ENCODE measurements around the gene GCK. TPM values are rescaled to one million over a fixed set of nuclear protein-coding genes. Genes with fewer than 3 reads are reported as not detected.

Gene GCK
- polyA plus RNA-seq, 1 experiment, result 0.35 TPM

DNA sequence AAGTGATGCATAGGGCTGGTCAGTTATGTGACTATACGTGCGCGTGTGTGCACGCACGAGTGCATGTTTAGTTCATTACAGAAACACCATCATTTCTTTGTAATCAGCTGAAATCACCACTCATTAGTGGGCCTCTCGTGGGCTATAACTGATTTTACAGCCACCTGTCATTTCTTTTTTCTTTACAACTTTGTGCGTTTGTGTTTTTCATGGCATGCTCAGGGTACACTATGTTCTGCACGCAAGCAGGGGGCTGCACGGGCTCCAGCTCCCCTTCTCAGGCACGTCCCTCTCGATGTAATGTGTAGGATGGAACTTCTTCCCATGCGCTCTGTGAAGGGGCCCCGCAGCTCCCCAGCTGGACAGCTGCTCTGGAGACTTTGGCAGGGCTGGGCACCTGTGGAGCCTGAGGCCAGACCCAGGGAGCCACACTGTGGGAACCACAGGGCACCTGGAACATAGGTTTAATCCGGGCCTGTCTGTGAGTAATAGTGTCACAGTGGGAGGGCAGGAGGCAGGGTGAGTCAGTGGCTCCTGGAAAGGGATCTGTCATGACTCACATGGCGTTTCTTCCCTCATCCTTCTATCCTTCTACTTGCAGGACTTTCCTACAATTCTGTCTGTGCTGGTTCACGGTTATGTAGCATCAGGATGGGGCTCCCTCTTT is 4.9 kb downstream of the GCK start:
- peak; percentile 44 for DNase-seq (ENCODE audit: low read depth, low spot score)
- no peak overlapping the region for H3K4me3 ChIP-seq (ENCODE audit: low read depth, low read length)
- ChIA-PET CTCF (no interaction called here), POLR2A (no interaction called here)
- no peaks in the 10 kb centered on the region for H3K27me3 ChIP-seq (ENCODE audit: control insufficient read depth, insufficient read depth, low read length)
- H3K27ac ChIP-seq (ENCODE audit: low read depth, low read length), result peak overlapping the region; percentile 42
- TF ChIP-seq CTCF (IDR thresholded peaks at IDR 0.05; ENCODE audit: low read depth, low read length), result no peak
- peaks cover 12% of the 10 kb centered on the region for H3K9me3 ChIP-seq (ENCODE audit: control insufficient read depth, insufficient read depth, low read length)

GRCh38 chr7:44183386-44183785 is 5.9 kb downstream of the GCK start:
- POLR2A ChIA-PET, result no interaction called here
- no peaks in the 10 kb centered on the region for H3K27me3 ChIP-seq (ENCODE audit: control insufficient read depth, insufficient read depth, low read length)

GRCh38 chr7:44182827-44183226 is 6.4 kb downstream of the GCK start:
- Histone ChIP-seq H3K4me3 (ENCODE audit: low read depth, low read length) (no peak overlapping the region), H3K9me3 (ENCODE audit: control insufficient read depth, insufficient read depth, low read length) (peaks cover 12% of the 10 kb centered on the region), H3K27me3 (ENCODE audit: control insufficient read depth, insufficient read depth, low read length) (no peaks in the 10 kb centered on the region), H3K27ac (ENCODE audit: low read depth, low read length) (no peak overlapping the region)
- no peak for TF ChIP-seq CTCF (IDR thresholded peaks at IDR 0.05; ENCODE audit: low read depth, low read length)
- POLR2A ChIA-PET, result no interaction called here
- CTCF ChIA-PET, result no interaction called here
- no peak for DNase-seq (ENCODE audit: low read depth, low spot score)

More at GRCh38 chr7:44183386-44183785, 5.9 kb downstream of the GCK start:
- TF ChIP-seq CTCF (IDR thresholded peaks at IDR 0.05; ENCODE audit: low read depth, low read length), result no peak
- CTCF ChIA-PET, result no interaction called here
- Histone ChIP-seq H3K27ac (ENCODE audit: low read depth, low read length) (no peak overlapping the region), H3K4me3 (ENCODE audit: low read depth, low read length) (no peak overlapping the region), H3K9me3 (ENCODE audit: control insufficient read depth, insufficient read depth, low read length) (peaks cover 12% of the 10 kb centered on the region)
- DNase-seq (ENCODE audit: low read depth, low spot score), result no peak

GRCh38 chr7:44180631-44181030 is 8.6 kb downstream of the GCK start:
- Histone ChIP-seq H3K27me3 (ENCODE audit: control insufficient read depth, insufficient read depth, low read length) (peaks cover 3% of the 10 kb centered on the region), H3K9me3 (ENCODE audit: control insufficient read depth, insufficient read depth, low read length) (peaks cover 12% of the 10 kb centered on the region), H3K27ac (ENCODE audit: low read depth, low read length) (no peak overlapping the region), H3K4me3 (ENCODE audit: low read depth, low read length) (no peak overlapping the region)
- TF ChIP-seq CTCF (IDR thresholded peaks at IDR 0.05; ENCODE audit: low read depth, low read length), result no peak
- no peak for DNase-seq (ENCODE audit: low read depth, low spot score)
- ChIA-PET CTCF (no interaction called here), POLR2A (no interaction called here)

DNA sequence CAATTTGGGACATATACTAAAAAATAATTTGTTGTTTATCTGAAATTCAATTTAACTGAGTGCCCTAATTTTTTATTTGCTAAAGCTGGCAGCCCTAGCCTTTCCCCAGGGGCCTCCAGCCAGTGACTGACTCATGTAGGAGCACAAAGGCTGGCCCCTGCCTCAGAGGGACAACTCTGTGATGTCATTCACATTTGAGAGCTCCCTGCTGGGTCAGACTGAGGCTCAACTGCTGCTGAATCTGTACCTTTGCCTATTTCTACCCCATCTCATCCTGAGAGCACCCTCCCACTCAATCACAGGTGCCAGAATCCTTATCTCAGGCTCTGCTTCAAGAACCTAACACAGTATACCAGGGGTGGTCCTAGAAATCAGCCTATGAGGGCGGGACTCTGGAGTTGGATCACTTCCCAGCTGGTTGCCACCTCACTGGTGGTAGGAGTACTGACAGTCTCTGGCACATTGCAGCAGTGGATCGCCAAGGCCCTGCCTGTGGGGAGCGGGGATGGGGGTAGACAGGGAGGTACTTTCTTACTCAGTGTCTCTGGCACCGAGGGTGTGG is 11.6 kb downstream of the GCK start:
- H3K9me3 ChIP-seq (ENCODE audit: control insufficient read depth, insufficient read depth, low read length), result peaks cover 5% of the 10 kb centered on the region
- H3K4me3 ChIP-seq (ENCODE audit: low read depth, low read length), result no peak overlapping the region
- TF ChIP-seq CTCF (IDR thresholded peaks at IDR 0.05; ENCODE audit: low read depth, low read length), result no peak
- H3K27me3 ChIP-seq (ENCODE audit: control insufficient read depth, insufficient read depth, low read length), result peaks cover 9% of the 10 kb centered on the region
- ChIA-PET POLR2A (no interaction called here), CTCF (no interaction called here)
- no peak for DNase-seq (ENCODE audit: low read depth, low spot score)
- no peak overlapping the region for H3K27ac ChIP-seq (ENCODE audit: low read depth, low read length)

Data from AG04450 (cell line).